Body of pancreas (tissue), 4 donors: ENCODE data around the gene GCC2. TPM values are rescaled to one million over a fixed set of nuclear protein-coding genes. Genes with fewer than 3 reads are reported as not detected.
A peak's percentile ranks its signal among the peaks of the same experiment; 100 is the strongest.
"Not testable (repeated sequence)": the region's sequence is repeated elsewhere in the genome, so short reads cannot be mapped to it uniquely, and the experiment has no call there.

ENCODE experiments used
- ATAC-seq: fragments of 150-250 bp; one replicate; pipeline ENCODE4 v1.9.1; 2016
- DNase-seq, 4 donors: peaks; one replicate each; pipeline ENCODE4 v3.0.0-alpha.2; 2019
- H3K27ac ChIP-seq, 4 donors: fragments of 200-600 bp; sonication (generic); 1 replicate in 3 of 4; 2 replicates in 1 of 4; pipeline versions ENCODE4 v1.5.1 to v1.6.1; 2016 to 2019; ENCODE audit warnings: mild to moderate bottlenecking in 1 of 4, mixed read lengths in 1 of 4, moderate library complexity in 1 of 4
- H3K27me3 ChIP-seq, 2 donors: fragments of 200-600 bp; sonication (generic); one replicate each; pipeline ENCODE4 v1.6.0; 2016; ENCODE audit warnings: mild to moderate bottlenecking in 1 of 2
- H3K36me3 ChIP-seq, 2 donors: fragments of 200-600 bp; sonication (generic); replicated peaks in 1 of 2; 2 replicates each; pipeline ENCODE4 v1.5.1; 2016; ENCODE audit warnings: low read depth in 2 of 2; ENCODE audit not compliant: insufficient read depth in 1 of 2
- H3K4me1 ChIP-seq: fragments of 200-600 bp; sonication (generic); one replicate; pipeline ENCODE4 v1.6.0; 2016
- H3K4me3 ChIP-seq, 2 donors: fragments of 200-600 bp; sonication (generic); 1 replicate in 1 of 2; 2 replicates in 1 of 2; pipeline ENCODE4 v1.5.1; 2016 to 2019
- H3K9me3 ChIP-seq, 3 donors: fragments of 200-600 bp; sonication (generic); 1 replicate in 2 of 3; 2 replicates in 1 of 3; pipeline ENCODE4 v1.5.1; 2016
- CTCF ChIP-seq, 7 experiments: fragments of 450-650 bp in 4 of 7; fragments of 200-600 bp in 3 of 7; sonication (generic) in 3 of 7; IDR thresholded peaks; one replicate each; pipeline ENCODE4 v1.5.1; 2016 to 2019; ENCODE audit warnings: antibody characterized with exemption in 7 of 7
- POLR2A ChIP-seq, 3 donors: fragments of 450-650 bp; IDR thresholded peaks; one replicate each; pipeline ENCODE4 v1.6.1; 2016; ENCODE audit warnings: antibody characterized with exemption in 3 of 3, mild to moderate bottlenecking in 2 of 3
- WGBS, 2 donors: methylation state at CpG; one replicate each; pipeline ENCODE4 v1.1.5; 2017; 5-methylcytosine and 5-hydroxymethylcytosine counted together
- intact Hi-C: fragments of 100-400 bp; cut with DNase I; formaldehyde crosslinking; loops from one replicate; pipeline ENCODE4 v1.15.1; 2023
- total RNA-seq, 2 donors: library from RNA; depleted of rRNA; stranded (reverse); fragments of >200 nt; gene quantifications; one replicate each; pipeline ENCODE4 v1.1.0, GENCODE V29; 2016

Gene GCC2
- total RNA-seq, 2 donors from 2014 or later = 29.6 to 75.5 TPM

GRCh38 chr2:108449410-108450130 lies 564 bp downstream of the GCC2 start:
- Histone ChIP-seq H3K36me3 (peaks cover 0 to 13% of the 10 kb centered on the region in 2 donors), H3K27me3 (no peaks in the 10 kb centered on the region), H3K4me3 (peak overlapping the region; percentile 68 to 90), H3K27ac (peak overlapping the region; percentile 83 to 92 (median 88)), H3K4me1 (peaks cover 7% of the 10 kb centered on the region), H3K9me3 (no peaks in the 10 kb centered on the region)
- ATAC-seq (peak; percentile 45), DNase-seq (peak in 3 of 4 donors; percentile 27 to 49 (median 40))
- intact Hi-C loops = no loop called here
- 0% methylated on average over 19 to 20 of the region's 20 CpGs for WGBS, 2 donors
- TF ChIP-seq CTCF (IDR thresholded peaks at IDR 0.05) (no peak), POLR2A (IDR thresholded peaks at IDR 0.05) (no peak)

GRCh38 chr2:108450863-108451262 lies 1.9 kb downstream of the GCC2 start:
- Histone ChIP-seq H3K27me3 (no peaks in the 10 kb centered on the region), H3K4me1 (peaks cover 7% of the 10 kb centered on the region), H3K27ac (no peak overlapping the region), H3K4me3 (no peak overlapping the region), H3K36me3 (peaks cover 0 to 23% of the 10 kb centered on the region in 2 donors), H3K9me3 (no peaks in the 10 kb centered on the region)
- intact Hi-C loops = no loop called here
- 81 to 83% methylated on average over 3 of the region's 3 CpGs for WGBS, 2 donors
- TF ChIP-seq CTCF (IDR thresholded peaks at IDR 0.05) (no peak), POLR2A (IDR thresholded peaks at IDR 0.05) (no peak)
- no peak for ATAC-seq
- no peak for DNase-seq

GRCh38 chr2:108451976-108452375 lies 3.0 kb downstream of the GCC2 start:
- Histone ChIP-seq H3K27me3 (no peaks in the 10 kb centered on the region), H3K4me3 (no peak overlapping the region), H3K36me3 (peaks cover 2 to 23% of the 10 kb centered on the region in 2 donors), H3K9me3 (no peaks in the 10 kb centered on the region), H3K4me1 (peaks cover 7% of the 10 kb centered on the region), H3K27ac (no peak overlapping the region)
- TF ChIP-seq POLR2A (IDR thresholded peaks at IDR 0.05) (no peak), CTCF (IDR thresholded peaks at IDR 0.05) (no peak)
- intact Hi-C loops = no loop called here
- no peak for ATAC-seq
- 93 to 95% methylated on average over 4 of the region's 4 CpGs for WGBS, 2 donors
- DNase-seq = no peak

- ATAC-seq, H3K4me1 ChIP-seq, intact Hi-C loops, H3K27me3 ChIP-seq, H3K4me3 ChIP-seq, H3K9me3 ChIP-seq, H3K27ac ChIP-seq, DNase-seq: not testable (repeated sequence)
- WGBS, 2 donors = 97 to 98% methylated on average over 4 of the region's 4 CpGs
- peaks cover 3 to 23% of the 10 kb centered on the region in 2 donors for H3K36me3 ChIP-seq
These were observed 4.5 kb downstream of the GCC2 start for GRCh38 chr2:108453530-108453929.

DNA sequence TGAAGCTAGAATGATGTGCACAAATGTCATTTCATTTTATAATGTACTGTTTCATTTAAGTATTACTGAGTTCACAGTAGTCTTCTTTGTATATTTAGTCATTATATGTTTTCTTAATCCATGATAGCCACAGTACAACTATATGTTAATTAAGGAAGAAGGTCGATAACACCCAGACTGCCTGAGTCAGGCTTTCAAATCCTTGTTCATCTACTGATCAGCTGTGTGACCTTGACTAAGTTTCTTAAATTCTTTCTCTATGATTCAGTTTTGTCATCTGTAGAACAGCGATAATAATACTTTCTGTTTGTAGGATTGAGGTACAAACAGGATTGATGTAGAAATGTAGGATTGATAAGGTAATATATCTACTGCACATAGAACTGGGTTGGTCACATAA lies 5.4 kb downstream of the GCC2 start:
- DNase-seq = no peak
- Histone ChIP-seq H3K9me3 (no peaks in the 10 kb centered on the region), H3K4me1 (peaks cover 7% of the 10 kb centered on the region), H3K27me3 (no peaks in the 10 kb centered on the region), H3K36me3 (peaks cover 3 to 23% of the 10 kb centered on the region in 2 donors), H3K27ac (no peak overlapping the region), H3K4me3 (no peak overlapping the region)
- TF ChIP-seq CTCF (IDR thresholded peaks at IDR 0.05) (no peak), POLR2A (IDR thresholded peaks at IDR 0.05) (no peak)
- intact Hi-C loops = no loop called here
- no peak for ATAC-seq
- 88 to 90% methylated on average over 2 of the region's 2 CpGs for whole genome bisulfite sequencing, 2 donors
